NCI-H1092 (cell line): ENCODE measurements around the gene ELANE.

ENCODE experiments used
- DNase-seq: peaks from one replicate; lab custom pipeline; 2025; lab: John Stamatoyannopoulos, UW

Gene ELANE

GRCh38 chr19:898663-899062 is 46.6 kb downstream of the ELANE start:
- DNase-seq = no peak

DNA sequence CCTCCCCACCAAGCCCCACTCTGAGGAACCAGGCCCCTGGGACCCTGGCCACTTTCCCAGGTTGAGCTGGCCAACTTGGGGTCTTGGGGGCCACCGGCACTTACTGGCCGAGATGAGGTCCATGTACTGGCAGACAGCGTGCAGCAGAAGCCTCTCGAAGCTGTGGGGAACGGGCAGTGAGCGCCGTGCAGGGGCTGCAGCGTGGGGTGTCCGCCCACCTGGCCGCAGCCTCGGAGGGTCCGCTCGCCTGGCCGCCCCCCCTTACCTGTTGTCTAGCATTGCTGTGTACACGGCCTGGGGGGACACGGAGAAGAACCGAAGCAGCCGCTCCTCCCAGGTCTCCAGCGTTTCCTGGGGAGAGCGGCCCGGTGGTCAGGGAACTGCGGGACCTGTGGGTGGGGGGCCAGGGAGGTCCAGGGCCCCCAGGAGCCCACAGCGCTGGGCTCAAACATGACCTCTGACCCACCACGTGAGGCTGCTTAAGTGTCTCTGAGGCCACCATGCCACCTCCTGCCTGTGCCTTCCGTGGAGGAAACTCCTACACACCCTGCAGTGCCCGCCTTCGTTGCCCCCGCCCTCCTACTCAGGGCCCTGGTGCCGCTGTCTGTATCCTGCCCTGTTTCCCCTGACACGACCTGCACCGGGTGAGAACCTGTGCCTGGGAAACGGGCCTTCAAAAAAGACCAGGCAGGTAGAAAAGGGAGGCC is 47.4 kb downstream of the ELANE start:
- DNase-seq = no peak

- no peak for DNase-seq
Observed at GRCh38 chr19:900043-900301, 47.9 kb downstream of the ELANE start.

DNA sequence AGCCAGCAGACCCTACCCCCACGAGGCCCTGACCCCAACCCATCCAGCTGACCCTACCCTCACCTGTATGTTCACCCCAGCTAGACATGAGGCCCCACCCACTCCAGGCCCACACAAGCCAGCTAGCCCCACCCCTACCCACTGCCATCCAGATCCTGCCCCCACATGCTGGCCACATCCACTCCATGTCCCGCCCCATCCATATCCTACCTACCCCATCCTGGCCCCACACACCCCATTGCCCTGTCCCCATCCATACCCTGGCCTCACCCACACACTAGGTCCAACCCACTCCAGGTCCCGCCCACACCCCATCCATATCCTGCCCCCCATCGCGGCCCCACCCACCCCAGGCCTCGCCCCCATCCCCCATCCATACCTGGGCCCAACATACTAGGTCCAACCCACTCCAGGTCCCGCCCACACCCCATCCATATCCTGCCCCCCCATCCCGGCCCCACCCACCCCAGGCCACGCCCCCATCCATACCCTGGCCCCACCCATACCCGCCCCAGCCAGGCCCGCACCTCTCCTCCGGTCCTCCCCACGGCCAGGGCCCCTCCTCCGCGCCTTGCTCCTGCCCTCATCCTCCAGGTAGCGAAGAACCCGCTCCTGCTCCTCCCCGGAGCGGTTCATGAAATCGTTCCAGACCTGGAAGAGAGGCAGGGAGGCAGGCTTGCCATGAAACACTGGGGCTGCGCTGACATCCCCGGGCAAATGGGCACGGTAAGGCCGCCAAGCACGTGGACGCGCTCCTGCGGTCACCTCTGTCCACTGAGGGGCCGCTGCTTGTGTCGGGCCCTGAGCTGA is 48.4 kb downstream of the ELANE start:
- no peak for DNase-seq

DNA sequence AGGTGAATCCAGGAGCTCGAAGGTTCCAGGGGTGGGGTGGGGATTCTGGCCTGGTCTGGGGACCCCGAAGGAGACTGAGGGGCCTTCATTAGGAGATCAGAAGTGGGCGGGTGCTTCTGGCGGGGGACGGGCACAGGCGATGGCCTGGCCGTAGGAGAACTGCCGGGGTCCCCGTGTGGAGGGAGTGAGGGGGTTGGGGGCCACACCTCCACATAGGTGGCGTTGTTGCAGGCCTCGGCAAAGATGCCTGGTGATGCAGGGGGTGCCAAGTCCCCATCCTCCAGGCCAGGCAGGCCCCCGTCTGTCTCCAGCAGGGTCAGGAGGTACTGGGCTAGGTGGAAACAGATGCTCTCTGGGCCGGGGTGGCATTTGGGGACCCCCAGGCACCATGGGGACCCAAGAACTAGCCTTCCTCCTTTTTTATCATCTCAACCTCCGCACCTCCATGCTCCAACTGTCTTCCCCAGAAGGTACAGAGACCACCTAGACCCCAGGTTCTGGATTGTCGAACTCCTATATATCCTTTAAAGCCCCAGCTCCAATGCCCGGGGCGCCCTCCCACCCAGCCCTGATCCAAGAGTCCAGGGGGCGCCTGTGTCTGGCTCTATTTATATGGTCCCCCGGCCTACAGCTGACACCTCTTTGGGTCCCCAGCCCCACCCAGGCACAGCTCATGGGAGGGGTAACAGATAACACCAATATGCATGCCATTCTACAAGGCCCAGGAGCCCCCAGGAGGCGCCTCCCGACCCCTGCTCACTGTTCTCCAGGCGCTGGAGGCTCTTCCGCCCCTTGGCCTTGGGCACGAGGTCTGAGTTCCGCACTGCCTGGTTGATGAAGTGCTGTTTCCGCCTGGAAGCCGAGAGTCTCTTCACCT is 49.4 kb downstream of the ELANE start:
- no peak for DNase-seq

- DNase-seq = no peak
Observed at GRCh38 chr19:902093-902370, 49.9 kb downstream of the ELANE start.

- DNase-seq = no peak
Observed at GRCh38 chr19:902446-903226, 50.5 kb downstream of the ELANE start.

DNA sequence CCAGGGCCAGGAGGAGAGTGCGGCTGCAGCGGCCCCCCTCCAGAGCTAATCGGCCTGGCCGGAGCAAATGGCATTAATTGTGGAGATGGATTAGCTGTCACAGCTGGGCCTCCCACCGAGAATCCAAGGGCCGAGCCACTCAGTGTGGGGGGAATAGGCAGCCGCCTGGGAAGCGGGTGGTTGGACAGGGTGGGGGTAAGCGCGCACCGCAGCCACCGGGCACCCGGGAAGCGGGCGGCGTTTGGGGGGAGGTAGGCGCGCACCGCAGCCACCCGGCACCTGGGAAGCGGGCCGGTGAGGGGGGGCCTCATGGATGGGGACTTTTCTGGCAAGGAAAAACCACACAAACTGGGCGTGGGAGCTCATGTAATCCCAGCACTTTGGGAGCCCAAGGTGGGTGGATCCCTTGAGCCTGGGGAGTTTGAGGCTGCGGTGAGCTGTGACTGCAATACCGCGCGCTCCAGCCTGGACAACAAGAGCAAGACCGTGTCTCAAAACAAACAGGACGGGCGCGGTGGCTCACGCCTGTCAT is 51.2 kb downstream of the ELANE start:
- no peak for DNase-seq

DNA sequence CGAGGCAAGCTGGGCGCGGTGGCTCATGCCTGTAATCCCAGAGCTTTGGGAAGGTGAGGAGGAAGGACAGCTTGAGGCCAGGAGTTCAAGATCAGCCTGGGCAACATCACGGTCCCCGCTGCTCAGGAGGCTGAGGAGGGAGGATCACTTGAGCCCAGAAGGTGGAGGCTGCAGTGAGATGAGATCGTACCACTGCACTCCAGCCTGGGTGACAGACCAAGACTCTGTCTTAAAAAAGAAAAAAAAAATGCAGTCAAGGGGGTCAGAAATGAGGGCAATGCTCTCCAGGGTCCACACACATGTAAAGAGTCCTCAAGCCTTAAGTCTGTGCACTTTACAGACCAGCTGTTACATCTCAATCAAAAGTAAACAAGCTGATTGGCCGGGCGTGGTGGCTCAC is 52.4 kb downstream of the ELANE start:
- no peak for DNase-seq
